Measurements from ENCODE around the gene WFS1.

The WFS1 gene

GRCh38 chr4:6221851-6222760 lies 47.5 kb upstream of the WFS1 start:
- H3K36me3 ChIP-seq (ENCODE audit: insufficient read depth, low read length), result no peaks in the 10 kb centered on the region
- no peaks in the 10 kb centered on the region for H3K4me1 ChIP-seq (ENCODE audit: insufficient read depth, low read length, poor library complexity, severe bottlenecking)
- no peaks in the 10 kb centered on the region for H3K79me2 ChIP-seq (ENCODE audit: insufficient read depth, low read length)
- H3K9me3 ChIP-seq (ENCODE audit: insufficient read depth, low read depth, low read length), result no peaks in the 10 kb centered on the region
- H3K9me2 ChIP-seq (replicated peaks; ENCODE audit: low read depth, low read length), result no peaks in the 10 kb centered on the region
- no peak overlapping the region for H2AFZ ChIP-seq (ENCODE audit: low read length)
- no peaks in the 10 kb centered on the region for H4K20me1 ChIP-seq (ENCODE audit: insufficient read depth, low read length, poor library complexity, severe bottlenecking)
- H3K27me3 ChIP-seq (ENCODE audit: insufficient read depth, low read length, poor library complexity, severe bottlenecking), result no peaks in the 10 kb centered on the region
- H3K4me3 ChIP-seq (ENCODE audit: low read length, poor library complexity, severe bottlenecking), result no peak overlapping the region
- no peak overlapping the region for H3K4me2 ChIP-seq (ENCODE audit: low read depth, low read length, poor library complexity, severe bottlenecking)
- TF ChIP-seq EZH2phosphoT487 (IDR thresholded peaks at IDR 0.05; ENCODE audit: borderline replicate concordance) (no peak), CTCF (conservative IDR thresholded peaks at IDR 0.05; ENCODE audit: low read length) (no peak)
- H3K9ac ChIP-seq (ENCODE audit: low read depth, low read length, poor library complexity, severe bottlenecking), result no peak overlapping the region
- H3F3A ChIP-seq (ENCODE audit: low read depth), result no peaks in the 10 kb centered on the region

GRCh38 chr4:6222761-6223292 lies 46.8 kb upstream of the WFS1 start:
- no peak overlapping the region for H3K4me3 ChIP-seq (ENCODE audit: low read length, poor library complexity, severe bottlenecking)
- H3K36me3 ChIP-seq (ENCODE audit: insufficient read depth, low read length), result no peaks in the 10 kb centered on the region
- H3K9me3 ChIP-seq (ENCODE audit: insufficient read depth, low read depth, low read length), result no peaks in the 10 kb centered on the region
- no peaks in the 10 kb centered on the region for H4K20me1 ChIP-seq (ENCODE audit: insufficient read depth, low read length, poor library complexity, severe bottlenecking)
- H3K9me2 ChIP-seq (replicated peaks; ENCODE audit: low read depth, low read length), result no peaks in the 10 kb centered on the region
- H2AFZ ChIP-seq (ENCODE audit: low read length), result no peak overlapping the region
- TF ChIP-seq EZH2phosphoT487 (IDR thresholded peaks at IDR 0.05; ENCODE audit: borderline replicate concordance), result no peak
- TF ChIP-seq CTCF (conservative IDR thresholded peaks at IDR 0.05; ENCODE audit: low read length), result no peak
- no peaks in the 10 kb centered on the region for H3K79me2 ChIP-seq (ENCODE audit: insufficient read depth, low read length)
- no peaks in the 10 kb centered on the region for H3F3A ChIP-seq (ENCODE audit: low read depth)
- H3K27me3 ChIP-seq (ENCODE audit: insufficient read depth, low read length, poor library complexity, severe bottlenecking), result no peaks in the 10 kb centered on the region
- H3K9ac ChIP-seq (ENCODE audit: low read depth, low read length, poor library complexity, severe bottlenecking), result no peak overlapping the region
- H3K4me2 ChIP-seq (ENCODE audit: low read depth, low read length, poor library complexity, severe bottlenecking), result no peak overlapping the region
- no peaks in the 10 kb centered on the region for H3K4me1 ChIP-seq (ENCODE audit: insufficient read depth, low read length, poor library complexity, severe bottlenecking)

DNA sequence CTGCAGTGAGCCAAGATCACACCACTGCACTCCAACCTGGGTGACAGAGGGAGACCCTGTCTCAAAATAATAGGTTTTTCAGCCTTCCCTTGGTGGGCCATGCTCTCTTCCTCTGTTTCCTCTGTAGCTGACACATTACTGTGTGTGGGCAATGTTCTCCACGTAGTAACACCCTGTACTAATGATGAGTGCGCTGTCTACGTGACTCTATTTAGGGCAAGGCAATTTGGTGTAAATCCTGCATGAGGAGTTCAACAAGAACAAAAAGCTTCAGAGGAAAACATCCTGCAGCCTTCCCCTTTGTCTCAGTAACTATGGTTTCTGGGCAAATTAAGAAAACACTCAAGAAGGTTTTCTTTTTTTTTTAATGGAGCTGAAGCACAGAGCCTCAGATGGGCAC lies 44.9 kb upstream of the WFS1 start:
- TF ChIP-seq CTCF (conservative IDR thresholded peaks at IDR 0.05; ENCODE audit: low read length), result no peak
- TF ChIP-seq EZH2phosphoT487 (IDR thresholded peaks at IDR 0.05; ENCODE audit: borderline replicate concordance), result no peak
- Histone ChIP-seq H3K9ac (ENCODE audit: low read depth, low read length, poor library complexity, severe bottlenecking) (no peak overlapping the region), H3K9me2 (replicated peaks; ENCODE audit: low read depth, low read length) (no peaks in the 10 kb centered on the region), H4K20me1 (ENCODE audit: insufficient read depth, low read length, poor library complexity, severe bottlenecking) (no peaks in the 10 kb centered on the region), H3K36me3 (ENCODE audit: insufficient read depth, low read length) (no peaks in the 10 kb centered on the region), H3K27me3 (ENCODE audit: insufficient read depth, low read length, poor library complexity, severe bottlenecking) (no peaks in the 10 kb centered on the region), H3F3A (ENCODE audit: low read depth) (no peaks in the 10 kb centered on the region), H3K9me3 (ENCODE audit: insufficient read depth, low read depth, low read length) (no peaks in the 10 kb centered on the region), H3K79me2 (ENCODE audit: insufficient read depth, low read length) (no peaks in the 10 kb centered on the region), H3K4me3 (ENCODE audit: low read length, poor library complexity, severe bottlenecking) (no peak overlapping the region), H2AFZ (ENCODE audit: low read length) (no peak overlapping the region), H3K4me2 (ENCODE audit: low read depth, low read length, poor library complexity, severe bottlenecking) (no peak overlapping the region), H3K4me1 (ENCODE audit: insufficient read depth, low read length, poor library complexity, severe bottlenecking) (no peaks in the 10 kb centered on the region)

Data from Loucy (cell line).